Eye (tissue), 1 donor: ENCODE data around the gene TMEM109.

Experiments
- DNase-seq: peaks from one replicate; pipeline ENCODE4 v3.0.0-alpha.2; 2015

The TMEM109 gene

DNA sequence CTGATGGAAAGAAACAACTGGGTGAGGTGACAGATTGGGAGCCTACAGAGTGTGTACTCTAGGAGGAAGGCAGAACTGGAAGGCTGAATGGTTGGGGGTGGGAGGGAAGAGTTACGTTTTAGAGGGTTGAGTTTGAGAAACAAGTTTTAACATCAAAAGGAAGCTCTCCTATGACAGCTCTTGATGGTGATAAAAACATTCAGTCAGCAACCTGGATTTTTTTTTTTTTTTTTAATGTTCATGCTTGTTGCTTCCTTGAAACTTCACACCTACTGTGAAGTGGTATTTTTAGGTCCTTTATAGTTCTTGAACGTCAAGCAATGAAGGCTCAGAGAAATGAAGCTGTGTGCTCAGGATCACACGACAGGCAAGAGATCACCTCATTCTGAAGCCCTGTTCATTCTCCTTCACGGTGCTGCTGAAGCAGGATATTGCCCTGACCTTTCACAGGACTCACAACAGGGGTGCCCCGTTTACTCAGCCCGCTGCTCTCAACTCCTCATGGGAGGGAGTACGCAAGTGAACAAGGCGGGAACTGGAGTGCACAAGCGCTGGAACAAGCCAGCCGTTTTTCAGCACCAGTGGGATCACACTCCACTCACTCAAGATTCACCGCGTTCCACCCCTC is 1.6 kb upstream of the TMEM109 start:
- peak; percentile 76 for DNase-seq

DNA sequence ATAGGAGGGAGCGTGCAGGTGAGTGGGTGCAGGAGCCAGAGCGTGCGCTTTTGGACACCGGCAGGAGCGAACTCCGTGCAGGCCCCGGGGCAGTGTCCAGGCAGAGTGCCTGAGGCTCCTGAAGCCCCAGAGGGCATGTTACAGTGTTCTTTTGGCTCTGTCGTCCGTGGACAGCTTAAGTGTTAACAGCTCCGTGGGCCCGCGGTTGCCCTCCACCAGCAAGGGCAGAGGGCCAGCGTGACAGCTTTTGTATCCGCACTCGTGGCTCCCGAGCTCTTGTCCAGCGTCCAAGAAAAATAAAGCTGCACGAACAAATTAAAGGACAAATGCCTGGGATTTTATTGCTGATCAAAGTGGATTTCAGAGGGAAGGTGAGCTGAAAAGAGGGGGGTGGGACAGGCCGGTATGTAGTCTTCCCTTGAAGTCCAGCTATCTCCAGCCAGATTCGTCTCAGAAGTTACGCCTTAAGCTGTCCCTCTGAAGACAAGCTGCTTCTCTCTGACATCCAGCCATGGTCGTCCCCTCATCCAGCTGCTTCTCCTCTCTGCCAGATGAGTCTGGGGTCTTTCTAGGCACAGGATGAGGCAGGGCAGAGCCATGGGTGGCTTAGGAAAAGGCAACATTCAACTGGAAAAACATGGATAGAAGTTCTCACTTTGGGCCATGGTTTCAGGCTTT is 968 bp upstream of the TMEM109 start:
- no peak for DNase-seq

DNA sequence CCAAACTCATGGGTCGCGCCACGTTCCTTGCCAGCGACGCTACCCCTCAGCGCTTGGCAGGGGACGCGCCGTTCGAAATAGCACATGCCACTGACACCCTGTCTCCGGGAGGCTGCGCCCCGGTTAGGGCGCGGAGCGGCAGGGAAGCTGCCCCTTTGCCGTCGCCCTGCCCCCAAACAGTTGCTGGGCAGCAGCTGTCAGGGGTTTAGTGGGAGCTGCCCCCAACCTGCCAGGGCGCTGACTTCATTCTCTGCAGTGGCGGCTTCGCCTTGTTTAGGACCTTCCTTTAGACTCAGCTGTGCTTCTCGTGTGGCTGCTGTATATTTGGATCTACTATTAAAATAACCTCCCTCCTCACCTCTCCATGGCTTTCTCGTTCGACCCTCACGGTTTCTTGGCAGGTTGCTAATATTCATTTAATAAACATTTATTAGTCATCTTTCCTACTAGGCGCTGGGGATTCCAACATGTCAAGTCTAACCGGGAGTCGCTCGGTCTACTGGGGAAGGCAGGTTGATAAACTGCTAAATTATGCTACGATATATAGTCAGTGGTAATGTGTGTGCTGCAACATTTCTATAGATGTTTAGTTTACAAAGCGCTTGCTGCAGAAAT is 782 bp downstream of the TMEM109 start:
- DNase-seq, result peak; percentile 68

DNA sequence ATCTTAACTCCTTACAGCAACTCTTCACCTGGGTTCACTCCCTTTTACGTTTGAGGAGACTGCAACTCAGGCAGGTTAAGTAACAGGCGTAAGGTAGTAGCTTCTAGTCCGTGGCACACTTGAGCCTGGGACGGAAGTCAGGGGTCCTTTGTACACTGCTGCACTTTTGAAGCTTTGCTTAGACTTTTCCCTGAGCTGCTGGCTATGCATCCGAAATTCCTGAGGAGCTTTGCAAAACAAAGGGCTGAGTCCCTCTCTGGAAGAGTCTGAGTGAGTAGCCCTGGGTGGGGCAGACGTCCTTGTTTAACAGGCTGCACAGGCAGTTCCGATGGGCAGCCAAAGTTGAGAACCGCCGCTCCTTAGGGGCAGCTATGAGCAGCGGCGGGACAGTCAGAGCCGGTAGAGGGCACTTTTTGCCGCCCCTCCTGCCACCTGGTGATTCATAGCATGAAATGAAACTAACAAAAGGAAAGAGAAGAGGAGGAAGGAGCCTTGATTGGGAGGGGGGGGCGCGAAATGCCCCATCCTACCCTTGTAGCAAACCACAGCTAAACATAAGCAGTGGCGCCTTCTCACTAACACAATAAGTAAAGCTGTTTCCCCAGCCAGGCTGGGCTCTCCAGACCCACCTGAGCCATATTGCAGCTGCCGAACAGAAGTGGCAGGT is 1.4 kb downstream of the TMEM109 start:
- DNase-seq, result peak; percentile 66

DNA sequence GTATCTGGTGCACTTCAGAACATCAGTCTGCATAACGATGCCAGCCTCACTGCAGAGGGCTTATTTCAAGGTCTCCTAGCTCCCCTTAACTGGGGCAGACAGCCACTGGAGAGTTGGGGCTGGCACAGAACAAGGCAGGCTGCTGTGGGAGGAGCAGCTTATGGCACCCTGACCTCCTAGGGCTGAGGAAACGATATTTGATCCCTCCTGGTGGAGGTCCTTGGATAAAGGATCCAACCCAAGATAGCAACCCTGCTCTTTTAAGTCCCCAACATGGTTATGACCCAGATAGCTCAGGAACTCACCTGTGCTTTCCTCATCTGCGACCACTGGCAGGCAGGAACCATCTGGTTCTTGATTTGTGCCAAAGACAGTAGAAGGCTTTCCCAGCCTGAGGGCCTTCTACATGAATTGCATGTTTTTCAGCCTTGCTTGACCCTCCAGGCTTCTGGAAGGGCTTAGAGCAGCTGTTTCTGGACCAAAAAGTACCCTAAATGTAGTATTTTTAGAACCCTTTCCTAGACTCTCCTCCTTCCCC is 2.8 kb downstream of the TMEM109 start:
- DNase-seq, result no peak

DNA sequence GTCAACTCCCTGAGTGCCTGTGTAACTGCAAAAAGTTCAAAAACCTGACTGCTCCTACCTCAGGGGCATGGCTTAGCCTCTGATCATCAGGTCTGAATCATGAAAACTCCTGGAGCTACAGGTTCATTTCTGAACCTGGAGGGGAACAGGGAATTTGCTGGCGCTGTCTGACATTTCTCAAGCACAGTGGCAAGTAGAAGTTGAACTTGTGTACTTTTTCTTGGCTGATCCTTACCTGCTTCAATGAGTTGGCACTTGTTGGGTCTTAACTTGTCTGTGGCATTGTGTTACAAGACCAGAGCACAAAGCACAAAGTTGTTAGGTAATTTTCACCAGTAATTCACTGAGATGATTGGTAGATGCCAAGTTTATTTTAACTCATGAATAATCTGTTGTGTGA is 3.3 kb downstream of the TMEM109 start:
- DNase-seq, result no peak

DNA sequence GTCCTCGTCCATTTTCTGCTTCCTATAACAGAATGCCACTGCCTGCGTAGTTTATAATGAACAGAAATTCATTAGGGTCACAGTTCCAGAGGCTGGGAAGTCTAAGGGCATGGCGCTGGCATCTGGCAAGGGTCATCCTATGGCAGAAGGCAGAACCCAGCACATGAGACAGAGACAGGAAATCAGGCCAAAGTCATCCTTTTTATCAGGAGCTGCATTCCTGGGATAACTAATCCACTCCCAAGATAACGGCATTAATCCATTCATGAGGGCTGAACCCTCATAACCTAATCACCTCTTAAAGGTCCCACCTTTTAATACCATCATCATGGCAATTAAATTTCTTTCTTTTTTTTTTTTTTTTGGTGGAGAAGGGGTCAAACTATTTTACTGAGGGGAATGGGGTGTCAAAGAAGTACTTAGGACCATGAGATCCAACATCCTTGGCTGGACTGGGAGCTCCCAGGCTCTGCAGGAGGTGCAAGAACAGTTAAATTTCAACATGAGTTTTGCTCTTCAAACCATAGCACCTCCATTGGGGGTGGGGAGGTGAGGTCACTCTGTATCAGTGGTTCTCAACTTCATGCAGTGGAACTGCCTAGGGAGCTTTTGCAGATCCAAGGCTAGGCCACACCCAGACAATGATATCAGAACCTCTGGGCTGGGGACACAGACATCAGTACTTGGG is 4.4 kb downstream of the TMEM109 start:
- DNase-seq, result no peak

DNA sequence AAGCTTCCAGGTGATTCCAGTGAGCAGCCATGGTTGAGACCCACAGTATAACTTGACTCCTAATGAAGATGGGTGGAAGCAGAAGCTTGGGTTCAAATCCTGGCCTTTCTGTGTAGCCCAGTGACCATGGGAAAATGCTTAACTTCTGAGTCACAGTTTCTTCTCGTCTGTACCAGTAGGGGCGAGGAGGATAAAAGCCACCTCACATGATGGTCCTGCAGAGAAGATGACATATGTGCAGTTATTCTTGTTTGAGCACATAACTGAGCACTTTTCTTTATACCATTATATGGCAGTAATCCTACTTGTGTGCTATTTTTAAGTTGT is 4.9 kb downstream of the TMEM109 start:
- DNase-seq, result no peak

DNA sequence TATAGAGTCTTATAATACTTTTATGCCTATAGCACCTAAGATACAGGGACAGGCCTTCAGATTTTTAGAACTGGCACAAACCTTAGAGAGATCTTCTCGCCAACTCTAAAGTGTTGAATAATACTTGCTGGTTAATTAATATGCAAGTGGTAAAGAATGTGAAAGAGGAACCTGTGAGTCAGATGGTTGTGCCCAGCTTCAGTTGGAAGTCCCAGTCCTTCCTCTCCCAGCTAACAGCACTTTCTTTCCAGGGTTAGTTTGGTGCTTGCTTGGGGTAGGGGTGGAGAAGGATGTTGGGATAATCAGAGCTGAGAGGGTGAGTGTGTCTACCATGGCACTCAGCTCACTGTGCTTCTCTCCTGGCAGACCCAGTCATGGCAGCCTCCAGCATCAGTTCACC is 5.4 kb downstream of the TMEM109 start:
- DNase-seq, result no peak

DNA sequence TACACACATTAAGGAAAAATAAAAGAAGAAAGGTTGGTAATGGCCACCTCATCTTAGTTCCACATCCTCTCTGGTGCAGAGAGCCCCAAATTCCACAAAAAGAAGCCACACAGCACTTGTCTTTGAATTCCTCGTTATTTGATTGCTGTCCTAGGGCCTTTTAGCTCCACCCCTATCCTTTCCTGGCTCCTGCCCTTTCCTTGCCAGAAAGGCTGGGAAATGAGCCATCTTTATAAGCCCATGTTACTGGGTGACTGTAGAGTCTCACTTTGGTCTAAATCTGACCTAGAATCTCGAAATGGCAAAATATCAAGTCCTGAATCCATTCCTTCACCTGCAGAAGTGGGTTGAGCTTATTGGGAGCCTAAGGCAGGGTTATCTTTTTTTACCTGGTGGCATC is 6.0 kb downstream of the TMEM109 start:
- no peak for DNase-seq

DNA sequence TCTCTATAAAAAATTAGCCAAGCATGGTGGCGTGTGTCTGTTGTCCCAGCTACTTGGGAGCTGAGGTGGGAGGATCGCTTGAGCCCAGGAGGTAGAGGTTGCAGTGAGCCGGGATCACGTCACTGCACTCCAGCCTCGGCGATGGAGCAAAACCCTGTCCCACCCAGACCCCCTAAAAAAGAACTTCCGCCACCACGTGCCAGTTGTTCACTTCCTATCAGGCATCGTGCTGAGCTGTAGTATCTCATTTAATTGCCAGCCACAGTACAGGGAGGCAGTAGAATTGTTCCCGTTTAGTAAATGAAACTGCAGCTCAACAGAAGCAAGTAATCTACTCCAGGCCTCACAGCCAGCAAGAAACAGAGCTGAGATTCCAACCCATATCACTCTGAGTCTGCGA is 7.3 kb downstream of the TMEM109 start:
- DNase-seq, result no peak

DNA sequence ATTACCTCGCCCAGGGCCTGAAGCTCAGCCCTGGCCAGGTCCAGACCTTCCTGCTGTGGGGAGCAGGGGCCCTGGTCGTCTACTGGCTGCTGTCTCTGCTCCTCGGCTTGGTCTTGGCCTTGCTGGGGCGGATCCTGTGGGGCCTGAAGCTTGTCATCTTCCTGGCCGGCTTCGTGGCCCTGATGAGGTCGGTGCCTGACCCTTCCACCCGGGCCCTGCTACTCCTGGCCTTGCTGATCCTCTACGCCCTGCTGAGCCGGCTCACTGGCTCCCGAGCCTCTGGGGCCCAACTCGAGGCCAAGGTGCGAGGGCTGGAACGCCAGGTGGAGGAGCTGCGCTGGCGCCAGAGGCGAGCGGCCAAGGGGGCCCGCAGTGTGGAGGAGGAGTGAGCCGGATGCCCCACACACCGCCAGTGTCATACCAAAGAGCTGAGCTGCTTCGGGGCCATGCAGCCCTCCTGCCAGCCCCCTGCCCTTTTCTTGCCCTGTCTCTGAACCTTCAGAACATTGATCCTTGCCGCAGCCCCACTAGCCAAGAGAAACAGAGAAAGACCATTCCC is 7.9 kb downstream of the TMEM109 start:
- no peak for DNase-seq

DNA sequence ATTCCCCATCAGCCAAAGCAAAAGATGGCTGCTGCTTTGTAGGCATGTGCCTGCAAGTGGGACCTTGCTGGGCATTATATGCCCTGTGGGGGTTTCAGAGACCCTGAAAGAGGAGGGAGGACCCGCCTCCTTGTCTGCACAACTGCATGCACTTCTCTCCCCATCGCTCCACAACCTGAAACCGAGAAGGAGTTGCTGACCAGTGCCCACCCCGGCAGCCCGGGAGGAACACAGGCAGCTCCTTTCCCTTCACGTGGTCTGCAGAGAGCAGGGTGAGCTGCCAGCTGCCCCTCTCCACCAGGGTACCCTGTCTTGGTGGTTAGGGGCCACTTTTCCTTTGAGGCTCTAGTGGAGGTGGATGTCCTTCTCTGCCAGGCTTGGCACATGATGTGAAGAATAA is 8.9 kb downstream of the TMEM109 start:
- no peak for DNase-seq

DNA sequence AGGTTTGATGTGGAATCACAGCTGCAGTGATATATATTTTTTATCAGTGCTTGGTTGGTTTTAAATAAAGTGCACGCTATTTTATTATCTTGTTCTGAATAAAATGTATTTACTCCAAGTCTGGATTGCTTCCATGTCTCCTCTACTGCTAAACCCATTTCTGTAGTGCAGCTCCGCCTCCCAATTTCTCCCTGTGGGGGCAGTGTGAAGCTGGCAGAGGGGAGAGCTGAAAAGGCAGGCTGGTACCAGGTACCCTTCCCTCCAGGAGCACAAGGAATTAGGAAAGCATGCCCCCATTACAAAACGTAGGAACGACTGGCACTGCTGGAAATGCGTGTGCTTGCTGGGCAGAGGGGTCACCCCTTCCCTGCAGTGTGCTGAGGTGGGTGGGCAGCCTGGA is 9.4 kb downstream of the TMEM109 start:
- no peak for DNase-seq

DNA sequence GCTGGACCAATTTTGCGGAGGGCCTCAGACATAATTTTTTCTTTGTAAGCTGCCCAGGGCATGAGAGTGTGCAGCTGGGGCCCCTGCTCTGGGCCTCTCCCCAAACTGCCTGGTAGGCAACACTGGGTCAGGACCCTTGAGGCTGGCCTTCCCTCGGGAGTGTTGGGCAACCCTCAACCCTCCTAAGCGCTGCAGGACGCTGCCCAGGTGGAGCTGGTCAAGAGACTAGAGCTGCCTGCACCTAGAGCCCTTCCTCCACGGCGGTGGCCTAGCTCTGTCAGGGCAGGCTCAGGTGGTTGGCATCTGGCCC is 9.8 kb downstream of the TMEM109 start:
- no peak for DNase-seq

DNA sequence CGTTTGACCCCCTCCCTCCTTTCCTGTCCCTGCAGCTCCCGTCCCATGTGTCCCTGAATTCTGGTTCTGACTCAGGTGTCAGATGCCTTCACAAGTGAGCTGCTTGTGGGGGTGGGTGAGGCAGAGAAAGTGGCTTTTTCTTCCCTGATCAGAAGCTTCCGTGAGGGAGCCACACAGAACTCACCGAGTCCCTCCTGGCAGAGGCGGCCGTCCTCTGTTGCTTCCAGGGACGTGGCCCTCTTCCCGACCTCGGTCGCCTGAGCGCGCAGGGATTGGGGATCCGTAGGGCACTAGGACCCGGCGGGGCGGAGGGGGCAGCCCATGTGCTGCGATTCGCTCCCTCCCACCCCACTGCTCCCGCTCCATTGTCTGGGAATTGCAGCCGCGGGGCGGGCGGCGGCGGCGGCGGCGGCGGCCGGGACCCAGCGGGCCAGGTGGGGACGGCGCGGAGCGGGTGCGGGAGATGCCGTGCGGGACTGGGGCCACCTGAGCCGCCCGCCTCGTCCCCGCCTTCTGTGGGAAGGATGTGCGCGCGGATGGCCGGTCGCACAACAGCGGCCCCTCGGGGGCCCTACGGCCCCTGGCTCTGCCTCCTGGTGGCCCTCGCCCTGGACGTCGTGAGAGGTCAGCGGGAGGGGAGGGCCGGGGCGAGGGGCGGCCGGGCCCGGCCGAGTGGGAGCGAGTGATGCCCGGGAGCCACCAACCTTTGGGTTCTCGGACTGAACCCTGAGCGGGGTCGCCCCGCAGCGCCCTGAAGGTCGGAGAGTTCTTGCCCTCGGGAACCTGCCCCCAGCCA is 10.3 kb downstream of the TMEM109 start, which contains the start of gene TMEM132A:
TMEM132A (plus strand) TSS at position 351 of the 796 bp plus-strand sequence; CDS start at position 525, 174 bp downstream.
- peak; percentile 92 for DNase-seq

DNA sequence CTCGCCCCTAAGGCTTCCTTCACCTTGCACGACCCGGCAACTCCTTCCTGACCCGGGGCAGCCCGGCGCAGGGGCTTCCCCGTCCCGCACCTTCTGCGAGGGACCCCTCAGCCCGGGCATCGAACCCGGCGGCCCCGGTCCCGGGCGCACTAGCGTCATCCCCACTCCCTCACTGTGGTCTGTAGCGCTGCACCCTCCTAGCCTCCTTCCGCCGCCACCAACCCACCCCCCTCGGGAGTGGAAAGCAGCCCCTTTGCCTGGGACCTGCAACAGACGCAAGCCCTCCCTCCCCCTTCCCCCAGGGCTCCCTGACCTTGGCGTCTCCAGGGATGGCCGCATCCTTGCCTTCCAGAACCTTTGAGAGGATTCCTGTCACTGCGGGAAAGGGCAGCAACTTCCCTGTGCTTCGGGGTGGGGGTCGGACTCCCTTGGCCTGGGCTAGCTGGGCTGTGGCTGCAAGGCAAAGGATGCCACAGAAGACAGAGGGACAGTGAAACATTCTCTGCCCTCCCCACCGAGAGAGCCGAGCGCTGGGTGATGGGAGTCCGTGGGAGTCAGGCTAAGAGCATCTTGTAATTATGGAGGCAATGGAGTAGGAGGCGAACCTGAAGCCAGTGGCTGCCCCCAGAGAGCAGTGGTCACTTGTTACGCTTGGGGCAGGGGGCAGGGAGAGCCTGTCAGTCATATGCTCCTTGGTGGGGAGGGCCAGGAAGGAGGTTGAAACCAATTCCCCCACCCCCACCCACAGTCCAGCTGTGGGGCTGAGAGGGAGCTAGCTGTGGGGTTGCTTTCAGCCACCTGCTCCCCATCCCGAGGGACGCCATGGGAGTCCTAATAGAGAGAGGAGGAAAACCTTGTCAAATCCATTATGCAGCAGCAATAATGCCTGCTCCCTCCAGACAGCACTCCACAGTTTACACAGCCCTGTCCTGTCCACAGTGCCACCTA is 11.2 kb downstream of the TMEM109 start:
- peak; percentile 90 for DNase-seq

DNA sequence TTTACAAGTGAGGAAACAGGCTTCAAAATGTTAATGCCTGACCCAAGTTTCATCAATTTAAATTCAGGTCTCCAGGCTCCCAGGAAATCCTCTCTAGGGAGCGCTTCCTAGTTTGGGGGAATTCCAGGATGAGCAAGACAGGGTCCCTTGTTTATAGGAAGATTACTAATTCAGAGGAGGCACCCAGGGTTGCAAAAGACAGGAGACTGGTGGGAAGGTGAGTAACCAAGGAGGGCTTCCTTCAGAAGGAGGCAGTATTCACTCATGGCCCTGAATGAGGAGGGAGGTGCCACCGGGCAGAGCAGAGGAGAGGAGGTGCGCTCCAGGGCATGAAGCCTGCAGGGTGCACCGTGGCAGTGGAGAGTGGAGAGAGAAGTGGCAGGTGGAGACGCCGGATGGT is 11.9 kb downstream of the TMEM109 start:
- no peak for DNase-seq

DNA sequence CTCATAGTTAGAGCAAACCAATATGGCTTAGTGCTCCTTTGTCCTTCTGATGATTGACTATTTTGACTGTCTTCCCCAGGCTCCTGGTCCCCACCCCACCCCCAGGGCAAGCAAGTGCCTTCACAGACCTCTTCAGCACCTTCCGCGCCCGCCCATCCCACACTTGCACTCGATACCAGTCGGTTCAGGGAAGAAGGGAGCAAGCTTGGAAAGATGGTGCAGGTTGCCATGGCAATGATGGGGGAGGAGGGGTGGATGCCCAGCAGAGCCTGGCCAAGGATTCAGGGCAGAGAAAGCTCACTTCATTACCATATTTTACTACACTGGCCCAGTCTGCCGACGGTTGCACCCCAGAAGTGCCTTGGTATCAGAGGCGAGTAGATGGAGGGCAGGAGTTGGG is 12.5 kb downstream of the TMEM109 start:
- no peak for DNase-seq

DNA sequence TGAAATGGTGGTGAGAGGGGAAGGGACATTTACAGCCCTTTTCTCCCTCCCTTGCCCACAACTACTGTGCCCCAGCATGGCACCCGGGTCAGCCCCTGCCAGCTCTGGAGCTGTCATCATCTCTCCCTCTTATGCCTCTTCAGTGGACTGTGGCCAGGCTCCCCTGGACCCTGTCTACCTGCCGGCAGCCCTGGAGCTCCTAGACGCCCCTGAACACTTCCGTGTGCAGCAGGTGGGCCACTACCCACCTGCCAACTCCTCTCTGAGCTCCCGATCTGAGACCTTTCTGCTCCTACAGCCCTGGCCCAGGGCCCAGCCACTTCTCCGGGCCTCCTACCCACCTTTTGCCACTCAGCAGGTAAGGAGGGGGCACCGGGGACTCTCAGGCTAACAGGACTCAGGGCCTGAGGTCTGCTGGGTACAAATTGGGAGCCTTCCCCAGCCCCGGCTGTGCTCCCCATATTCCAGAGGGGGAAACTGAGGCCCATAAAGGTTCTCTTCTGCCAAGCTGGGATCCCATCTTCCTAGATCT is 13.2 kb downstream of the TMEM109 start:
- DNase-seq, result no peak

DNA sequence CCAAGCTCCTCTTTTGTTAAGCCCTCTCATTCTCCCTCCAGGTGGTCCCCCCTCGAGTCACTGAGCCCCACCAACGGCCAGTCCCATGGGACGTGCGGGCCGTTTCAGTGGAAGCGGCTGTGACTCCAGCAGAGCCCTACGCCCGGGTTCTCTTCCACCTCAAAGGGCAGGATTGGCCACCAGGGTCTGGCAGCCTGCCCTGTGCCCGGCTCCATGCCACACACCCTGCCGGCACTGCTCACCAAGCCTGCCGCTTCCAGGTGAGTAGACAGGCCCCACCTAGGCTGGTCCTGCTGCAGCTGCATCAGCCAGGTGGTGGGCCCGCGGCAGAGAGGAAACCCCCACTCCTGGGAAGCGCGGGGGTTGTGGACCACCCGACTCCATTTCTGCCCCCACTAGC is 13.6 kb downstream of the TMEM109 start:
- DNase-seq, result no peak
